ENCODE data around the gene SPRED1. TPM values are rescaled to one million over a fixed set of nuclear protein-coding genes. Genes with fewer than 3 reads are reported as not detected.
A peak's percentile ranks its signal among the peaks of the same experiment; 100 is the strongest.

Gene SPRED1
- total and polyA plus RNA-seq, 4 experiments from 2014 or later: 0.42 to 0.49 TPM; not detected in 2

GRCh38 chr15:38374556-38374955 is 121.9 kb downstream of the SPRED1 start:
- no peak overlapping the region for H3K27ac ChIP-seq (ENCODE audit: low read depth, low read length)
- Mint-ChIP-seq H3K4me1 (no peaks in the 10 kb centered on the region), H3K4me3 (no peak overlapping the region), H3K9me3 (peaks cover 0 to 8% (median 0%) of the 10 kb centered on the region in 8 donors), H3K36me3 (no peaks in the 10 kb centered on the region), H3K27ac (no peak overlapping the region), H3K27me3 (peaks cover 12 to 34% of the 10 kb centered on the region in 2 donors)
- no peak overlapping the region for H3K4me3 ChIP-seq (ENCODE audit: low read length in 2 of 2)
- intact Hi-C loops (cut with micrococcal nuclease): no loop called here
- CTCF ChIA-PET (ENCODE audit: partially characterized antibody): interaction anchor here (1.0 kb wide), 1 partner anchor 10 kb away, joined by 4 read pairs; no protein-coding TSS in a partner anchor
- no peak for DNase-seq
- POLR2A ChIA-PET (ENCODE audit: partially characterized antibody): no interaction called here
- no peaks in the 10 kb centered on the region for H3K36me3 ChIP-seq (ENCODE audit: insufficient read depth, low read length)
- H3K4me1 ChIP-seq (ENCODE audit: insufficient read depth, low read length): no peaks in the 10 kb centered on the region
- H3K27me3 ChIP-seq (ENCODE audit: insufficient read depth, low read length): no peaks in the 10 kb centered on the region
- H3K9me3 ChIP-seq (ENCODE audit: control insufficient read depth in 1 of 2, low read length in 2 of 2): no peaks in the 10 kb centered on the region

GRCh38 chr15:38376081-38376480 is 123.4 kb downstream of the SPRED1 start:
- H3K4me1 ChIP-seq (ENCODE audit: insufficient read depth, low read length): no peaks in the 10 kb centered on the region
- no peak overlapping the region for H3K27ac ChIP-seq (ENCODE audit: low read depth, low read length)
- H3K27me3 ChIP-seq (ENCODE audit: insufficient read depth, low read length): no peaks in the 10 kb centered on the region
- no peaks in the 10 kb centered on the region for H3K36me3 Mint-ChIP-seq
- H3K9me3 Mint-ChIP-seq: peaks cover 0 to 8% (median 0%) of the 10 kb centered on the region in 8 donors
- no peak for DNase-seq
- H3K4me3 Mint-ChIP-seq: no peak overlapping the region
- H3K9me3 ChIP-seq (ENCODE audit: control insufficient read depth in 1 of 2, low read length in 2 of 2): no peaks in the 10 kb centered on the region
- peaks cover 16 to 38% of the 10 kb centered on the region in 2 donors for H3K27me3 Mint-ChIP-seq
- H3K36me3 ChIP-seq (ENCODE audit: insufficient read depth, low read length): no peaks in the 10 kb centered on the region
- CTCF ChIA-PET (ENCODE audit: partially characterized antibody): interaction anchor here (0.9 kb wide), 1 partner anchor 14 kb away, joined by 3 read pairs; no protein-coding TSS in a partner anchor
- POLR2A ChIA-PET (ENCODE audit: partially characterized antibody): no interaction called here
- intact Hi-C loops (cut with micrococcal nuclease): no loop called here
- H3K4me3 ChIP-seq (ENCODE audit: low read length in 2 of 2): no peak overlapping the region
- H3K27ac Mint-ChIP-seq: no peak overlapping the region
- no peaks in the 10 kb centered on the region for H3K4me1 Mint-ChIP-seq

DNA sequence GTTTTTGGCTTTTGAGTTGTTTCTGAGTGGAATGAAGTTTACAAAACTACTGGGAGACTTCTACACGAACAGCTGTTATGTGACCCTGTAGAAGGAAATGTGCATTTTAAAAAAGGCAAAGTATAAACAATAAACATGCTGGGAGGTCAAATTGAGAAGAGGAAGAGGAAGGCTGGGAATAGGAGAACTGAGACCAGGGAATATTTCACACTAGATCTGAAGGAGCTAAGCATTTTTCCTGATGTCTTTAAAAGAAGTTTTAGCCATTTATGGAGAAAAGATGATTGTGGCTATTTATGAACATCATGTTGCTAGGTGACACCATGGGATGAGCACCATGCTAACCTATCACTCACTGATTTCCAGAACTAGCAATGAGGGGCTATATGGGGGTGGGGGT is 125.0 kb downstream of the SPRED1 start:
- CTCF ChIA-PET (ENCODE audit: partially characterized antibody): interaction anchor here (1.1 kb wide), 1 partner anchor 11 kb away, joined by 3 read pairs; no protein-coding TSS in a partner anchor
- Mint-ChIP-seq H3K9me3 (peaks cover 0 to 8% (median 0%) of the 10 kb centered on the region in 8 donors), H3K4me1 (no peaks in the 10 kb centered on the region), H3K27me3 (peaks cover 22 to 39% of the 10 kb centered on the region in 2 donors), H3K4me3 (no peak overlapping the region), H3K27ac (no peak overlapping the region), H3K36me3 (no peaks in the 10 kb centered on the region)
- H3K36me3 ChIP-seq (ENCODE audit: insufficient read depth, low read length): no peaks in the 10 kb centered on the region
- no peak overlapping the region for H3K4me3 ChIP-seq (ENCODE audit: low read length in 2 of 2)
- intact Hi-C loops (cut with micrococcal nuclease): no loop called here
- no peak overlapping the region for H3K27ac ChIP-seq (ENCODE audit: low read depth, low read length)
- POLR2A ChIA-PET (ENCODE audit: partially characterized antibody): no interaction called here
- H3K4me1 ChIP-seq (ENCODE audit: insufficient read depth, low read length): no peaks in the 10 kb centered on the region
- no peaks in the 10 kb centered on the region for H3K9me3 ChIP-seq (ENCODE audit: control insufficient read depth in 1 of 2, low read length in 2 of 2)
- DNase-seq: no peak
- H3K27me3 ChIP-seq (ENCODE audit: insufficient read depth, low read length): no peaks in the 10 kb centered on the region

DNA sequence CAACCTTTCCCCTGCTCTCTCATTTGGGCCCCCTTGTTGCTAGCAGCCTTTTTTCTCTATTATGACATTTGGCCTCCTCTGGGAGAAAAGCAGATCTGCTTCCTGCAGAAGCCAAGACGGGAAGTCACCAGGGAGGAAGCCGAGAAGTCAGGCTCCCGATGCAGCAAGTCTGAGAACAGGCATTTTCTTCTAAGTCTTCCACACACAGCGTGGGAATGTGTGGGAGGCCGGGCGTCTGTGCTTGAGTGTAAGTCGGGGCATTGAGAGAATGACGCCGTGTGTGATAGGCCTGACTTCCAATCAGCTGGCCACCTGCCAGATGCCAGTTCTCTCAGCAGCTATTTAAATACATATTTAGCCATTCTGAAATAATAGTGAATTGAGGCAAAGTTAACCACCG is 125.5 kb downstream of the SPRED1 start:
- DNase-seq: no peak
- Histone ChIP-seq H3K36me3 (ENCODE audit: insufficient read depth, low read length) (no peaks in the 10 kb centered on the region), H3K9me3 (ENCODE audit: control insufficient read depth in 1 of 2, low read length in 2 of 2) (no peaks in the 10 kb centered on the region), H3K4me1 (ENCODE audit: insufficient read depth, low read length) (no peaks in the 10 kb centered on the region), H3K4me3 (ENCODE audit: low read length in 2 of 2) (no peak overlapping the region), H3K27ac (ENCODE audit: low read depth, low read length) (no peak overlapping the region), H3K27me3 (ENCODE audit: insufficient read depth, low read length) (no peaks in the 10 kb centered on the region)
- Mint-ChIP-seq H3K27ac (no peak overlapping the region), H3K36me3 (no peaks in the 10 kb centered on the region), H3K4me3 (no peak overlapping the region), H3K27me3 (peaks cover 22 to 39% of the 10 kb centered on the region in 2 donors), H3K4me1 (no peaks in the 10 kb centered on the region), H3K9me3 (peaks cover 0 to 8% (median 0%) of the 10 kb centered on the region in 8 donors)
- ChIA-PET POLR2A (ENCODE audit: partially characterized antibody) (no interaction called here), CTCF (ENCODE audit: partially characterized antibody) (interaction anchor here (1.1 kb wide), 1 partner anchor 10 kb away, joined by 3 read pairs; no protein-coding TSS in a partner anchor)
- intact Hi-C loops (cut with micrococcal nuclease): no loop called here

DNA sequence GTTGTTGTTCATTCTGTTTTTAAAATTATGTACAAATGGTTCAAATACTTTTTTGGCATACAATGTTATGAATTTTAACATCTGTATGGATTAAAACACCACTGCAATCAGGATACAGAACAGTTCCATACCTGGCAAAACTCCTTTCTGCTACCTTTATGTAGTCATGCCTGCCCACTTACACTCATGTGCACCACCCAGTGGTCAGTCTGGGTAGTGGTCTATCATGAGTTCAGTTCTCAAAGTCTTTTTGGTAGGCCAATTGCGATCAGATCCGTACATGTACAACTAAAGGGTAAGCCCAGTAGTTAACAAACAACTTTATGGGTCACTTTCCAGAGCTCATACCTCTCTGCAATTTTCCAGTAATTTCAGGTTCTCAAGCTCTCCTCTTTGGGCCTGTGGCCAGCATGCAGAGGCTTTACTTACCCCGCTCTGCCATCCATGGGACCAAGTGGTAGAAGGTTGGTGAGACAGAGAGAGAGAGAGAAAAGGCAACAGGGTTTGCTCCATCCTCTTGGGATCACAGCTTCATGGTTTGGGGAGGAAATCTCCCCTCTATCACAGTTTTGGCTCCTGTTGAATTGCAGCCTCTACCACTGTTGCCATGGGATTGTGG is 137.4 kb downstream of the SPRED1 start:
- Mint-ChIP-seq H3K4me3 (no peak overlapping the region), H3K27me3 (peaks cover 17 to 20% of the 10 kb centered on the region in 2 donors), H3K9me3 (no peaks in the 10 kb centered on the region), H3K36me3 (no peaks in the 10 kb centered on the region), H3K27ac (no peak overlapping the region), H3K4me1 (no peaks in the 10 kb centered on the region)
- Histone ChIP-seq H3K4me1 (ENCODE audit: insufficient read depth, low read length) (no peaks in the 10 kb centered on the region), H3K27me3 (ENCODE audit: insufficient read depth, low read length) (no peaks in the 10 kb centered on the region), H3K36me3 (ENCODE audit: insufficient read depth, low read length) (no peaks in the 10 kb centered on the region), H3K27ac (ENCODE audit: low read depth, low read length) (no peak overlapping the region), H3K9me3 (ENCODE audit: control insufficient read depth in 1 of 2, low read length in 2 of 2) (no peaks in the 10 kb centered on the region), H3K4me3 (ENCODE audit: low read length in 2 of 2) (no peak overlapping the region)
- intact Hi-C loops (cut with micrococcal nuclease): loop anchor here (10.0 kb wide), 1 partner anchor 395 kb away; no protein-coding TSS in a partner anchor
- CTCF ChIA-PET (ENCODE audit: partially characterized antibody): interaction anchor here (0.5 to 1.2 kb wide), 4 partner anchors 8 to 376 kb away, joined by 3 read pairs; no protein-coding TSS in a partner anchor
- POLR2A ChIA-PET (ENCODE audit: partially characterized antibody): no interaction called here
- DNase-seq: peak; percentile 31 to 47 (median 41)

GRCh38 chr15:38391191-38391590 is 138.6 kb downstream of the SPRED1 start:
- Histone ChIP-seq H3K36me3 (ENCODE audit: insufficient read depth, low read length) (no peaks in the 10 kb centered on the region), H3K27me3 (ENCODE audit: insufficient read depth, low read length) (no peaks in the 10 kb centered on the region), H3K4me1 (ENCODE audit: insufficient read depth, low read length) (no peaks in the 10 kb centered on the region), H3K4me3 (ENCODE audit: low read length in 2 of 2) (no peak overlapping the region), H3K27ac (ENCODE audit: low read depth, low read length) (no peak overlapping the region), H3K9me3 (ENCODE audit: control insufficient read depth in 1 of 2, low read length in 2 of 2) (no peaks in the 10 kb centered on the region)
- H3K27ac Mint-ChIP-seq: no peak overlapping the region
- no peak overlapping the region for H3K4me3 Mint-ChIP-seq
- H3K9me3 Mint-ChIP-seq: no peaks in the 10 kb centered on the region
- POLR2A ChIA-PET (ENCODE audit: partially characterized antibody): no interaction called here
- intact Hi-C loops (cut with micrococcal nuclease): loop anchor here (10.0 kb wide), 1 partner anchor 396 kb away; no protein-coding TSS in a partner anchor
- H3K36me3 Mint-ChIP-seq: no peaks in the 10 kb centered on the region
- H3K4me1 Mint-ChIP-seq: no peaks in the 10 kb centered on the region
- DNase-seq: no peak
- CTCF ChIA-PET (ENCODE audit: partially characterized antibody): interaction anchor here (1.1 kb wide), 1 partner anchor 12 kb away, joined by 3 read pairs; no protein-coding TSS in a partner anchor
- H3K27me3 Mint-ChIP-seq: peaks cover 15 to 19% of the 10 kb centered on the region in 2 donors

DNA sequence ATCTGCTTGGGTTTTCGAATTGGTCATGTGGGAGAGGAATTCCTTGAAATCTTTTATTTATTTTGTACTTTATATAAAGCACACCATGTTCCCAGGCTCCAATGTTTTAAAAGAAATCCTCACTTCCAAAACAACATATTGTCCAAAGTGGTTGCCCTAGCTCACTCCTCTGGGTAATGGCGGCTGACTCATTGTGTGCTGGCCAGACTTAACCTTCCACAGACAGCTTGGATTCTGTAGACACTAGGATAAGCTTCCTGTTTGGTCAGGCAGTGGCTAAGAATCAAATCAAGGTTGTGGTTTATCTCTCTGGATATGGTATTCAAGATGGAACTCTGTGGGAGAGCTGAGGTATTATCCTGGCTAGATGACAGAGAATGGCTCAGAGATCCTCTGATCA is 145.5 kb downstream of the SPRED1 start:
- Histone ChIP-seq H3K27me3 (ENCODE audit: insufficient read depth, low read length) (no peaks in the 10 kb centered on the region), H3K27ac (ENCODE audit: low read depth, low read length) (no peak overlapping the region), H3K4me3 (ENCODE audit: low read length in 2 of 2) (no peak overlapping the region), H3K36me3 (ENCODE audit: insufficient read depth, low read length) (no peaks in the 10 kb centered on the region), H3K4me1 (ENCODE audit: insufficient read depth, low read length) (no peaks in the 10 kb centered on the region), H3K9me3 (ENCODE audit: control insufficient read depth in 1 of 2, low read length in 2 of 2) (no peaks in the 10 kb centered on the region)
- no peaks in the 10 kb centered on the region for H3K4me1 Mint-ChIP-seq
- H3K27me3 Mint-ChIP-seq: peaks cover 29 to 38% of the 10 kb centered on the region in 2 donors
- no peak for DNase-seq
- H3K36me3 Mint-ChIP-seq: no peaks in the 10 kb centered on the region
- H3K9me3 Mint-ChIP-seq: peaks cover 0 to 4% (median 0%) of the 10 kb centered on the region in 8 donors
- POLR2A ChIA-PET (ENCODE audit: partially characterized antibody): no interaction called here
- intact Hi-C loops (cut with micrococcal nuclease): loop anchor here (10.0 kb wide), 1 partner anchor 403 kb away; no protein-coding TSS in a partner anchor
- CTCF ChIA-PET (ENCODE audit: partially characterized antibody): interaction anchor here (1.2 to 1.6 kb wide), 2 partner anchors 8 to 11 kb away, joined by 3 to 5 read pairs; no protein-coding TSS in a partner anchor
- H3K27ac Mint-ChIP-seq: no peak overlapping the region
- H3K4me3 Mint-ChIP-seq: no peak overlapping the region

Data from CD4-positive, alpha-beta memory T cell (primary cell).